Mesenchymal stem cell (in vitro differentiated cells and primary cell): Measurements from ENCODE around the gene RAB11B.
A peak's percentile ranks its signal among the peaks of the same experiment; 100 is the strongest.
"Not testable (repeated sequence)": the region's sequence is repeated elsewhere in the genome, so short reads cannot be mapped to it uniquely, and the experiment has no call there.

ENCODE experiments used
- DNase-seq: peaks from one replicate; pipeline ENCODE4 v3.0.0-alpha.2; 2013
- H2AFZ ChIP-seq: one replicate; pipeline ENCODE4 v1.6.1; 2013; ENCODE audit warnings: low read depth, mild to moderate bottlenecking, control low read depth, inconsistent platforms, low read length, moderate library complexity
- H2AK5ac ChIP-seq: 2 replicates; pipeline ENCODE4 v1.6.1; 2013; ENCODE audit warnings: low read length, moderate library complexity, mild to moderate bottlenecking, inconsistent platforms; ENCODE audit not compliant: severe bottlenecking
- H2BK120ac ChIP-seq: one replicate; pipeline ENCODE4 v1.6.1; 2013; ENCODE audit warnings: low read depth, mild to moderate bottlenecking, inconsistent platforms, low read length, moderate library complexity
- H2BK12ac ChIP-seq, 2 experiments: one replicate each; pipeline ENCODE4 v1.6.1; 2013; ENCODE audit warnings: inconsistent platforms in 2 of 2, low read length in 2 of 2, mild to moderate bottlenecking in 2 of 2, moderate library complexity in 2 of 2, control low read depth in 1 of 2
- H2BK15ac ChIP-seq: one replicate; pipeline ENCODE4 v1.6.1; 2013; ENCODE audit warnings: mild to moderate bottlenecking, low read depth, inconsistent platforms; ENCODE audit not compliant: poor library complexity, severe bottlenecking
- H2BK5ac ChIP-seq: 2 replicates; pipeline ENCODE4 v1.6.1; 2013; ENCODE audit warnings: low read depth, mild to moderate bottlenecking, low read length, control low read depth, inconsistent platforms; ENCODE audit not compliant: poor library complexity, severe bottlenecking
- H3K14ac ChIP-seq, 2 experiments: one replicate each; pipeline ENCODE4 v1.6.1; 2013; ENCODE audit warnings: inconsistent platforms in 2 of 2, low read length in 2 of 2, control low read depth in 1 of 2, mild to moderate bottlenecking in 1 of 2, moderate library complexity in 1 of 2
- H3K18ac ChIP-seq, 2 experiments: one replicate each; pipeline ENCODE4 v1.6.1; 2013; ENCODE audit warnings: inconsistent platforms in 2 of 2, low read length in 2 of 2, control low read depth in 1 of 2, low read depth in 1 of 2, mild to moderate bottlenecking in 1 of 2
- H3K23ac ChIP-seq, 2 experiments: one replicate each; pipeline ENCODE4 v1.6.1; 2013; ENCODE audit warnings: inconsistent platforms in 2 of 2, low read length in 2 of 2, mild to moderate bottlenecking in 2 of 2, moderate library complexity in 2 of 2, control low read depth in 1 of 2
- H3K27ac ChIP-seq: 2 replicates; pipeline ENCODE4 v1.5.1; 2013; ENCODE audit warnings: mild to moderate bottlenecking, moderate library complexity, low read length, control low read depth, inconsistent platforms; ENCODE audit not compliant: poor library complexity, severe bottlenecking
- H3K27me3 ChIP-seq, 2 experiments: 2 replicates each; pipeline versions ENCODE4 v1.6.1 to v1.7.0; 2013; ENCODE audit warnings: low read length in 2 of 2, mild to moderate bottlenecking in 2 of 2, moderate library complexity in 2 of 2, control low read depth in 1 of 2, inconsistent platforms in 1 of 2; ENCODE audit not compliant: control insufficient read depth in 1 of 2, insufficient read depth in 1 of 2
- H3K36me3 ChIP-seq, 2 experiments: 2 replicates each; pipeline versions ENCODE4 v1.6.1 to v1.7.0; 2013; ENCODE audit warnings: low read length in 2 of 2, control low read depth in 1 of 2, inconsistent platforms in 1 of 2, low read depth in 1 of 2, mild to moderate bottlenecking in 1 of 2; ENCODE audit not compliant: insufficient read depth in 2 of 2, control insufficient read depth in 1 of 2
- H3K4ac ChIP-seq, 2 experiments: one replicate each; pipeline ENCODE4 v1.6.1; 2013; ENCODE audit warnings: inconsistent platforms in 2 of 2, low read length in 2 of 2, mild to moderate bottlenecking in 2 of 2, moderate library complexity in 2 of 2, control low read depth in 1 of 2, low read depth in 1 of 2
- H3K4me1 ChIP-seq: 2 replicates; pipeline ENCODE4 v1.6.1; 2013; ENCODE audit warnings: low read depth, low read length, control low read depth; ENCODE audit not compliant: control insufficient read depth, insufficient read depth
- H3K4me2 ChIP-seq: 2 replicates; pipeline ENCODE4 v1.6.1; 2013; ENCODE audit warnings: low read length, mild to moderate bottlenecking, inconsistent platforms; ENCODE audit not compliant: poor library complexity, severe bottlenecking
- H3K4me3 ChIP-seq, 2 experiments: 2 replicates each; pipeline versions ENCODE4 v1.5.1 to v1.7.0; 2013; ENCODE audit warnings: low read length in 2 of 2, mild to moderate bottlenecking in 2 of 2, control low read depth in 1 of 2, low read depth in 1 of 2; ENCODE audit not compliant: insufficient read depth in 1 of 2
- H3K79me1 ChIP-seq: replicated peaks from 2 replicates; pipeline ENCODE4 v1.6.1; 2013; ENCODE audit warnings: mild to moderate bottlenecking, control low read depth, low read length, inconsistent platforms; ENCODE audit not compliant: poor library complexity, severe bottlenecking
- H3K9ac ChIP-seq: 2 replicates; pipeline ENCODE4 v1.7.0; 2013; ENCODE audit warnings: mild to moderate bottlenecking, low read length, moderate library complexity
- H3K9me3 ChIP-seq: 2 replicates; pipeline ENCODE4 v1.7.0; 2013; ENCODE audit warnings: mild to moderate bottlenecking, low read length; ENCODE audit not compliant: control insufficient read depth
- H4K8ac ChIP-seq: one replicate; pipeline ENCODE4 v1.6.1; 2013; ENCODE audit warnings: inconsistent platforms, mild to moderate bottlenecking, low read length, moderate library complexity
- H4K91ac ChIP-seq: one replicate; pipeline ENCODE4 v1.6.1; 2013; ENCODE audit warnings: mild to moderate bottlenecking, low read length, inconsistent platforms
- WGBS: methylation state at CpG from one replicate; pipeline ENCODE4 v1.1.7; 2013; ENCODE audit warnings: mixed read lengths; 5-methylcytosine and 5-hydroxymethylcytosine counted together

RAB11B gene

GRCh38 chr19:8403820-8404109, 13.6 kb downstream of the RAB11B start:
- H3K4ac ChIP-seq: no peak overlapping the region
- WGBS: 92% methylated on average over 24 of the region's 24 CpGs
- H3K27ac ChIP-seq: no peak overlapping the region
- H3K79me1 ChIP-seq: peaks cover 35% of the 10 kb centered on the region
- H2AFZ ChIP-seq: no peak overlapping the region
- no peak overlapping the region for H3K18ac ChIP-seq
- peaks cover 3% of the 10 kb centered on the region for H3K4me1 ChIP-seq
- H3K36me3 ChIP-seq: peaks cover 44 to 54% of the 10 kb centered on the region in 2 experiments
- H3K4me3 ChIP-seq: no peak overlapping the region
- H4K8ac ChIP-seq: no peak overlapping the region
- DNase-seq: no peak
- H3K9ac ChIP-seq: no peak overlapping the region
- no peak overlapping the region for H2AK5ac ChIP-seq
- H3K23ac ChIP-seq: no peak overlapping the region
- H2BK120ac ChIP-seq: no peak overlapping the region
- no peak overlapping the region for H3K4me2 ChIP-seq
- H2BK12ac ChIP-seq: no peak overlapping the region
- no peaks in the 10 kb centered on the region for H3K27me3 ChIP-seq
- H2BK15ac ChIP-seq: no peak overlapping the region
- no peak overlapping the region for H3K14ac ChIP-seq
- no peak overlapping the region for H2BK5ac ChIP-seq
- H4K91ac ChIP-seq: no peak overlapping the region
- H3K9me3 ChIP-seq: no peaks in the 10 kb centered on the region

- WGBS: 97% methylated on average over 18 of the region's 18 CpGs
Observed at GRCh38 chr19:8404391-8405151, 14.4 kb downstream of the RAB11B start.

GRCh38 chr19:8410718-8411117, 20.6 kb downstream of the RAB11B start:
- DNase-seq, H3K79me1 ChIP-seq, H2BK120ac ChIP-seq, H3K27me3 ChIP-seq, H2BK15ac ChIP-seq, H2BK12ac ChIP-seq, H2BK5ac ChIP-seq, H3K18ac ChIP-seq, H3K4me3 ChIP-seq, H2AFZ ChIP-seq, H2AK5ac ChIP-seq, H4K91ac ChIP-seq, H3K23ac ChIP-seq, H3K4me1 ChIP-seq, H3K14ac ChIP-seq, H3K9ac ChIP-seq, H3K36me3 ChIP-seq, H4K8ac ChIP-seq, H3K4ac ChIP-seq, H3K9me3 ChIP-seq, H3K27ac ChIP-seq, H3K4me2 ChIP-seq: not testable (repeated sequence)
- 92% methylated on average over 13 of the region's 13 CpGs for WGBS

More at GRCh38 chr19:8404391-8405151, 14.4 kb downstream of the RAB11B start:
- Histone ChIP-seq H2BK15ac (no peak overlapping the region), H3K9me3 (no peaks in the 10 kb centered on the region), H4K8ac (no peak overlapping the region), H2BK120ac (no peak overlapping the region), H3K4me2 (no peak overlapping the region), H2BK5ac (no peak overlapping the region), H3K27ac (no peak overlapping the region), H3K14ac (no peak overlapping the region), H3K23ac (no peak overlapping the region), H3K4me3 (no peak overlapping the region), H4K91ac (no peak overlapping the region), H3K4me1 (peaks cover 3% of the 10 kb centered on the region), H3K36me3 (peaks cover 40 to 49% of the 10 kb centered on the region in 2 experiments), H2AFZ (no peak overlapping the region), H2BK12ac (no peak overlapping the region), H3K27me3 (no peaks in the 10 kb centered on the region), H3K18ac (no peak overlapping the region), H3K4ac (no peak overlapping the region), H2AK5ac (no peak overlapping the region), H3K79me1 (peaks cover 34% of the 10 kb centered on the region), H3K9ac (no peak overlapping the region)
- DNase-seq: no peak

GRCh38 chr19:8412783-8413628, 22.8 kb downstream of the RAB11B start, which contains the start of gene MARCHF2:
MARCHF2 (plus strand) TSS chr19:8413305; CDS start chr19:8421841, 8,536 bp downstream.
- no peaks in the 10 kb centered on the region for H3K9me3 ChIP-seq
- H3K14ac ChIP-seq: peak within 1 kb of the TSS in 1 of 2 experiments; percentile 90
- peak; percentile 95 for DNase-seq

More at GRCh38 chr19:8412783-8413628, 22.8 kb downstream of the RAB11B start, which contains the start of gene MARCHF2:
- H4K8ac ChIP-seq: peak within 1 kb of the TSS; percentile 69
- H3K4me2 ChIP-seq: peak within 1 kb of the TSS; percentile 74
- H2BK120ac ChIP-seq: no peak within 1 kb of the TSS
- H3K23ac ChIP-seq: no peak within 1 kb of the TSS
- peak within 1 kb of the TSS; percentile 78 for H2AFZ ChIP-seq
- H3K18ac ChIP-seq: no peak within 1 kb of the TSS
- H2BK12ac ChIP-seq: peak within 1 kb of the TSS in 1 of 2 experiments; percentile 21
- no peak within 1 kb of the TSS for H2AK5ac ChIP-seq
- H3K27me3 ChIP-seq: no peaks in the 10 kb centered on the region
- peak within 1 kb of the TSS; percentile 86 to 91 for H3K4me3 ChIP-seq
- H2BK5ac ChIP-seq: no peak within 1 kb of the TSS
- H3K27ac ChIP-seq: no peak within 1 kb of the TSS
- H3K4ac ChIP-seq: peak within 1 kb of the TSS in 1 of 2 experiments; percentile 40
- WGBS: 7% methylated on average over 66 of the region's 89 CpGs
- H4K91ac ChIP-seq: no peak within 1 kb of the TSS
- H3K4me1 ChIP-seq: peaks cover 9% of the 10 kb centered on the region
- H3K36me3 ChIP-seq: no peaks in the 10 kb centered on the region
- peaks cover 7% of the 10 kb centered on the region for H3K79me1 ChIP-seq
- H2BK15ac ChIP-seq: no peak within 1 kb of the TSS
- peak within 1 kb of the TSS; percentile 83 for H3K9ac ChIP-seq
